Esophagus muscularis mucosa (tissue), 3 donors: Measurements from ENCODE around the gene MX1.

ENCODE experiments used
- CTCF ChIP-seq, 3 experiments: fragments of 200-600 bp in 2 of 3; fragments of 450-650 bp in 1 of 3; sonication (generic) in 2 of 3; IDR thresholded peaks; one replicate each; pipeline ENCODE4 v1.5.1; 2017 to 2019; ENCODE audit warnings: antibody characterized with exemption in 3 of 3, mild to moderate bottlenecking in 2 of 3, moderate library complexity in 1 of 3
- EP300 ChIP-seq: sonication (generic); formaldehyde crosslinking; IDR thresholded peaks from one replicate; pipeline ENCODE4 v1.6.1; 2017; ENCODE audit warnings: antibody characterized with exemption

- TF ChIP-seq CTCF (IDR thresholded peaks at IDR 0.05): no peak
- TF ChIP-seq EP300: no peak
These were observed 75.9 kb downstream of the MX1 start for GRCh38 chr21:41501919-41502318.
